ENCODE measurements around the gene ABI1. TPM values are rescaled to one million over a fixed set of nuclear protein-coding genes. Genes with fewer than 3 reads are reported as not detected.
A peak's percentile ranks its signal among the peaks of the same experiment; 100 is the strongest.

The ABI1 gene
- total and polyA plus RNA-seq, 9 of the 15 experiments (the other 6 are each of a cell fraction or from before 2014, with no cell fraction given): 22.1 to 52.3 (median 39.0) TPM

DNA sequence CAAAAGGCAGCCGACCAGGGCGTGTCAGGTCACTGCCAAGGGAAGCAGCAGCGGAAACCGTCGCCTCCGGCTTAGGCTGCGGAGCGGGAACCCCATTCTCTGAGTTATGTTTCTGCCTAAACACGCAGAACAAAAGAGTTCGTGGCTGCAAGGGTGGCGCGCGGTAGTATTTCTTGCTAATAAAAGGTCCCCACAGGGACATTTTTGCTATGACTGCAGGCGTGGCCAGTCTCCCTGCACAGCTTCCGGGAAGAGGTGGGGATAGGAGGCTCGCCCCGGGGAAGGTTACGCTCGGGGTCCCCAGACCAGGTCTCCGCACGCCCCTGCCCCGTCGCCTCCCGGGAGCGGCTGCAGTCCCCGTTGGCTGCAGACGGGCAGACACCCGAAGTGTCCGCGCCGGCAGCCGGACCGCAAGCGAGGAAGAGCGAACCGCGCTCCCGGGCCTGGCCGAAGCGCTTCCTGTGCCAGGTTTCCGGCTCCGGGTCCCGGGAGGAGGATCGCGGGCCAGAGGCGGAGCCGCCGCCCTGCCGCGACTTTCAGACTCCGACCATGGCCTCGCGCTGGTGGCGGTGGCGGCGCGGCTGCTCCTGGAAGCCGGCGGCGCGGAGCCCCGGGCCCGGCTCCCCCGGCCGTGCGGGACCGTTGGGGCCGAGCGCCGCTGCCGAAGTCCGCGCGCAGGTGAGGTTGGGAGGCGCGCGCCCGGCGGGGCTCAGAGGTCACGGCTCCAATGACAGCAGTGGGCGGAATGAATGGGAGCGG is 163.4 kb downstream of the ABI1 start, which contains the start of gene PDSS1 (continued):
- TF ChIP-seq, protein P1, sequence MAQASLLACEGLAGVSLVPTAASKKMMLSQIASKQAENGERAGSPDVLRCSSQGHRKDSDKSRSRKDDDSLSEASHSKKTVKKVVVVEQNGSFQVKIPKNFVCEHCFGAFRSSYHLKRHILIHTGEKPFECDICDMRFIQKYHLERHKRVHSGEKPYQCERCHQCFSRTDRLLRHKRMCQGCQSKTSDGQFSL (CRISPR knock-in tag; IDR thresholded peaks at IDR 0.05): no peak
- TF ChIP-seq, protein P1 (tag; IDR thresholded peaks at IDR 0.05): no peak
- TF ChIP-seq SREBF1 (IDR thresholded peaks at IDR 0.05; ENCODE audit: borderline replicate concordance, low read depth, low read length) (no peak), ZEB2 (IDR thresholded peaks at IDR 0.05) (peak; percentile 14; the same call in 1 of the 2 replicates), GTF2E2 (tag; IDR thresholded peaks at IDR 0.05) (peak; percentile 52; the same call in 1 of the 2 replicates), DIDO1 (tag; IDR thresholded peaks at IDR 0.05; ENCODE audit: low read depth) (peak; percentile 82), TCF7 (IDR thresholded peaks at IDR 0.05; ENCODE audit: borderline replicate concordance) (no peak), FOXJ3 (CRISPR knock-in tag; IDR thresholded peaks at IDR 0.05) (no peak), NR1H2 (CRISPR knock-in tag; IDR thresholded peaks at IDR 0.05) (no peak), SNRNP70 (optimal IDR thresholded peaks at IDR 0.05; ENCODE audit: low read depth, low read length) (no peak), KDM4B (IDR thresholded peaks at IDR 0.05; ENCODE audit: borderline replicate concordance in 2 of 2, low read depth in 1 of 2) (peak in 1 of 2 experiments; percentile 93; a peak in 2 of 4 replicates), FOXM1 (IDR thresholded peaks at IDR 0.05; ENCODE audit: low read depth) (no peak), FOXM1 (CRISPR knock-in tag; IDR thresholded peaks at IDR 0.05; ENCODE audit: low read depth) (0 out of 2 replicates have a peak, but pooled peaks have one; percentile 1), NFXL1 (CRISPR knock-in tag; IDR thresholded peaks at IDR 0.05) (no peak)
- TF ChIP-seq, protein P2, sequence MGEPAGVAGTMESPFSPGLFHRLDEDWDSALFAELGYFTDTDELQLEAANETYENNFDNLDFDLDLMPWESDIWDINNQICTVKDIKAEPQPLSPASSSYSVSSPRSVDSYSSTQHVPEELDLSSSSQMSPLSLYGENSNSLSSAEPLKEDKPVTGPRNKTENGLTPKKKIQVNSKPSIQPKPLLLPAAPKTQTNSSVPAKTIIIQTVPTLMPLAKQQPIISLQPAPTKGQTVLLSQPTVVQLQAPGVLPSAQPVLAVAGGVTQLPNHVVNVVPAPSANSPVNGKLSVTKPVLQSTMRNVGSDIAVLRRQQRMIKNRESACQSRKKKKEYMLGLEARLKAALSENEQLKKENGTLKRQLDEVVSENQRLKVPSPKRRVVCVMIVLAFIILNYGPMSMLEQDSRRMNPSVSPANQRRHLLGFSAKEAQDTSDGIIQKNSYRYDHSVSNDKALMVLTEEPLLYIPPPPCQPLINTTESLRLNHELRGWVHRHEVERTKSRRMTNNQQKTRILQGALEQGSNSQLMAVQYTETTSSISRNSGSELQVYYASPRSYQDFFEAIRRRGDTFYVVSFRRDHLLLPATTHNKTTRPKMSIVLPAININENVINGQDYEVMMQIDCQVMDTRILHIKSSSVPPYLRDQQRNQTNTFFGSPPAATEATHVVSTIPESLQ (CRISPR knock-in tag; IDR thresholded peaks at IDR 0.05): 0 out of 2 replicates have a peak, but pooled peaks have one; percentile 37
- TF ChIP-seq, protein P3, sequence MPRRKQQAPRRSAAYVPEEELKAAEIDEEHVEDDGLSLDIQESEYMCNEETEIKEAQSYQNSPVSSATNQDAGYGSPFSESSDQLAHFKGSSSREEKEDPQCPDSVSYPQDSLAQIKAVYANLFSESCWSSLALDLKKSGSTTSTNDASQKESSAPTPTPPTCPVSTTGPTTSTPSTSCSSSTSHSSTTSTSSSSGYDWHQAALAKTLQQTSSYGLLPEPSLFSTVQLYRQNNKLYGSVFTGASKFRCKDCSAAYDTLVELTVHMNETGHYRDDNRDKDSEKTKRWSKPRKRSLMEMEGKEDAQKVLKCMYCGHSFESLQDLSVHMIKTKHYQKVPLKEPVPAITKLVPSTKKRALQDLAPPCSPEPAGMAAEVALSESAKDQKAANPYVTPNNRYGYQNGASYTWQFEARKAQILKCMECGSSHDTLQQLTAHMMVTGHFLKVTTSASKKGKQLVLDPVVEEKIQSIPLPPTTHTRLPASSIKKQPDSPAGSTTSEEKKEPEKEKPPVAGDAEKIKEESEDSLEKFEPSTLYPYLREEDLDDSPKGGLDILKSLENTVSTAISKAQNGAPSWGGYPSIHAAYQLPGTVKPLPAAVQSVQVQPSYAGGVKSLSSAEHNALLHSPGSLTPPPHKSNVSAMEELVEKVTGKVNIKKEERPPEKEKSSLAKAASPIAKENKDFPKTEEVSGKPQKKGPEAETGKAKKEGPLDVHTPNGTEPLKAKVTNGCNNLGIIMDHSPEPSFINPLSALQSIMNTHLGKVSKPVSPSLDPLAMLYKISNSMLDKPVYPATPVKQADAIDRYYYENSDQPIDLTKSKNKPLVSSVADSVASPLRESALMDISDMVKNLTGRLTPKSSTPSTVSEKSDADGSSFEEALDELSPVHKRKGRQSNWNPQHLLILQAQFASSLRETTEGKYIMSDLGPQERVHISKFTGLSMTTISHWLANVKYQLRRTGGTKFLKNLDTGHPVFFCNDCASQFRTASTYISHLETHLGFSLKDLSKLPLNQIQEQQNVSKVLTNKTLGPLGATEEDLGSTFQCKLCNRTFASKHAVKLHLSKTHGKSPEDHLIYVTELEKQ (CRISPR knock-in tag; IDR thresholded peaks at IDR 0.05): no peak
- TF ChIP-seq, protein P4, sequence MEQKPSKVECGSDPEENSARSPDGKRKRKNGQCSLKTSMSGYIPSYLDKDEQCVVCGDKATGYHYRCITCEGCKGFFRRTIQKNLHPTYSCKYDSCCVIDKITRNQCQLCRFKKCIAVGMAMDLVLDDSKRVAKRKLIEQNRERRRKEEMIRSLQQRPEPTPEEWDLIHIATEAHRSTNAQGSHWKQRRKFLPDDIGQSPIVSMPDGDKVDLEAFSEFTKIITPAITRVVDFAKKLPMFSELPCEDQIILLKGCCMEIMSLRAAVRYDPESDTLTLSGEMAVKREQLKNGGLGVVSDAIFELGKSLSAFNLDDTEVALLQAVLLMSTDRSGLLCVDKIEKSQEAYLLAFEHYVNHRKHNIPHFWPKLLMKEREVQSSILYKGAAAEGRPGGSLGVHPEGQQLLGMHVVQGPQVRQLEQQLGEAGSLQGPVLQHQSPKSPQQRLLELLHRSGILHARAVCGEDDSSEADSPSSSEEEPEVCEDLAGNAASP (IDR thresholded peaks at IDR 0.05): peak; percentile 64
- TF ChIP-seq, protein P5, sequence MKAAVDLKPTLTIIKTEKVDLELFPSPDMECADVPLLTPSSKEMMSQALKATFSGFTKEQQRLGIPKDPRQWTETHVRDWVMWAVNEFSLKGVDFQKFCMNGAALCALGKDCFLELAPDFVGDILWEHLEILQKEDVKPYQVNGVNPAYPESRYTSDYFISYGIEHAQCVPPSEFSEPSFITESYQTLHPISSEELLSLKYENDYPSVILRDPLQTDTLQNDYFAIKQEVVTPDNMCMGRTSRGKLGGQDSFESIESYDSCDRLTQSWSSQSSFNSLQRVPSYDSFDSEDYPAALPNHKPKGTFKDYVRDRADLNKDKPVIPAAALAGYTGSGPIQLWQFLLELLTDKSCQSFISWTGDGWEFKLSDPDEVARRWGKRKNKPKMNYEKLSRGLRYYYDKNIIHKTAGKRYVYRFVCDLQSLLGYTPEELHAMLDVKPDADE (conservative IDR thresholded peaks at IDR 0.05; ENCODE audit: control insufficient read depth, low read depth, low read length): peak; percentile 59; the same call in 1 of the 2 replicates
